GM12891 (cell line): ENCODE measurements around the gene SOCS6.

Experiments used
- POLR2A ChIP-seq: IDR thresholded peaks from 2 replicates; pipeline ENCODE4 v1.6.1; 2011; ENCODE audit warnings: low read depth, low read length, control low read depth
- POLR2AphosphoS5 ChIP-seq: IDR thresholded peaks from 2 replicates; pipeline ENCODE4 v1.6.1; 2011; ENCODE audit warnings: low read depth, low read length, control low read depth
- SPI1 ChIP-seq: IDR thresholded peaks from 2 replicates; pipeline ENCODE4 v1.6.1; 2011; ENCODE audit warnings: low read depth, low read length, control low read depth
- TAF1 ChIP-seq: IDR thresholded peaks from 2 replicates; pipeline ENCODE4 v1.6.1; 2011; ENCODE audit warnings: low read depth, low read length, control low read depth

DNA sequence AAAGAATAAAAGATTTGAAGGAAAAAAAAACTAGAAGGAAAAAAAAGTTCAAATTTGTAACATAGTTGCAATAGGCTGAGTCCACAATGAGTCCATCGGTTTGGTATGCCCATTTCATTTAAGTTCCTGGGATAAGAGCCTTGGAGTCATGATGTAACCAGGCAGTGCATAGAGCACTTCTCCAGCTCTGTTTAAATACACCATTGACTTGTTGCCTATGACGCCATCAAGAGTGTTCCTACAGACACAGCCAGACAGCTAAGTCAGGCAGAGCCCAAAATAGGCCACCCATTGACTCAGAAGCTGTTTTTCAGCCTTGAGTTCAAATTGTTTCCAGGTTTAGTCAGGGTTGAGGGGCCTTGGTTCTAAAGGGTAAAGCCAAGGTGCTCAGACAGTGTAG is 44.9 kb downstream of the SOCS6 start:
- TF ChIP-seq POLR2A (no peak), TAF1 (no peak), POLR2AphosphoS5 (no peak), SPI1 (no peak)
